NCI-H526 treated with DMSO at 0.1 percent for 48 hours (cell line): ENCODE measurements around the gene PKD2.
"Not testable (repeated sequence)": the region's sequence is repeated elsewhere in the genome, so short reads cannot be mapped to it uniquely, and the experiment has no call there.

ENCODE experiments used
- DNase-seq: peaks from one replicate; lab custom pipeline; 2025; lab: John Stamatoyannopoulos, UW

The PKD2 gene

GRCh38 chr4:87986508-87986907 is 20.9 kb upstream of the PKD2 start:
- DNase-seq = no peak

GRCh38 chr4:87989765-87990164 is 17.7 kb upstream of the PKD2 start:
- DNase-seq = no peak

GRCh38 chr4:87995435-87995834 is 12.0 kb upstream of the PKD2 start:
- no peak for DNase-seq

GRCh38 chr4:87999191-87999691 is 8.2 kb upstream of the PKD2 start:
- not testable (repeated sequence) for DNase-seq

GRCh38 chr4:88001871-88002270 is 5.6 kb upstream of the PKD2 start:
- no peak for DNase-seq

- DNase-seq = no peak
Measured at GRCh38 chr4:88002786-88003185, 4.6 kb upstream of the PKD2 start.

GRCh38 chr4:88003261-88003660 is 4.2 kb upstream of the PKD2 start:
- DNase-seq = no peak

- DNase-seq = no peak
Measured at GRCh38 chr4:88005076-88005475, 2.4 kb upstream of the PKD2 start.

GRCh38 chr4:88005946-88006345 is 1.5 kb upstream of the PKD2 start:
- DNase-seq = no peak

- no peak for DNase-seq
Measured at GRCh38 chr4:88006956-88007303, 505 bp upstream of the PKD2 start.

- DNase-seq = peak; percentile 35
Measured at GRCh38 chr4:88008122-88008742, 797 bp downstream of the PKD2 start.

- peak; percentile 19 for DNase-seq
Measured at GRCh38 chr4:88008743-88009171, 1.3 kb downstream of the PKD2 start.

- DNase-seq = no peak
Measured at GRCh38 chr4:88009871-88010270, 2.4 kb downstream of the PKD2 start.

GRCh38 chr4:88010966-88011365 is 3.5 kb downstream of the PKD2 start:
- no peak for DNase-seq

GRCh38 chr4:88012647-88013046 is 5.2 kb downstream of the PKD2 start:
- DNase-seq = no peak

- no peak for DNase-seq
Measured at GRCh38 chr4:88014386-88014905, 7.0 kb downstream of the PKD2 start.

- DNase-seq = no peak
Measured at GRCh38 chr4:88015659-88016295, 8.3 kb downstream of the PKD2 start.

- DNase-seq = no peak
Measured at GRCh38 chr4:88017516-88018297, 10.3 kb downstream of the PKD2 start.

GRCh38 chr4:88018466-88018865 is 11.0 kb downstream of the PKD2 start:
- DNase-seq = no peak

GRCh38 chr4:88021824-88022223 is 14.4 kb downstream of the PKD2 start:
- DNase-seq = no peak

GRCh38 chr4:88022289-88022688 is 14.9 kb downstream of the PKD2 start:
- no peak for DNase-seq

- DNase-seq = not testable (repeated sequence)
Measured at GRCh38 chr4:88025868-88026661, 18.6 kb downstream of the PKD2 start.
